Smooth muscle cell (in vitro differentiated cells): Measurements from ENCODE around the gene GGT5. TPM values are rescaled to one million over a fixed set of nuclear protein-coding genes. Genes with fewer than 3 reads are reported as not detected.
"Not testable (repeated sequence)": the region's sequence is repeated elsewhere in the genome, so short reads cannot be mapped to it uniquely, and the experiment has no call there.

Experiments used
- DNase-seq: peaks from one replicate; lab custom pipeline; 2025; ENCODE audit not compliant: unreplicated experiment; lab: John Stamatoyannopoulos, UW
- H2AFZ ChIP-seq: fragments of 200-600 bp; sonication (generic); 2 replicates; pipeline ENCODE4 v1.6.0; 2016; ENCODE audit warnings: antibody characterized with exemption, low read depth, mild to moderate bottlenecking
- H3F3A ChIP-seq: fragments of 200-600 bp; sonication (generic); 2 replicates; pipeline ENCODE4 v1.6.0; 2017; ENCODE audit warnings: antibody characterized with exemption, low read depth
- H3K27ac ChIP-seq: fragments of 200-600 bp; sonication (generic); 2 replicates; pipeline ENCODE4 v1.5.1; 2016; ENCODE audit warnings: low read depth, mild to moderate bottlenecking
- H3K27me3 ChIP-seq: fragments of 200-600 bp; sonication (generic); 2 replicates; pipeline ENCODE4 v1.6.1; 2016; ENCODE audit warnings: low read depth, mild to moderate bottlenecking
- H3K36me3 ChIP-seq: fragments of 200-600 bp; sonication (generic); 2 replicates; pipeline ENCODE4 v1.5.1; 2016; ENCODE audit warnings: low read depth
- H3K4me1 ChIP-seq: fragments of 200-600 bp; sonication (generic); 2 replicates; pipeline ENCODE4 v1.5.1; 2016; ENCODE audit warnings: low read depth
- H3K4me2 ChIP-seq: fragments of 200-600 bp; sonication (generic); 2 replicates; pipeline ENCODE4 v1.6.0; 2016; ENCODE audit warnings: mild to moderate bottlenecking
- H3K4me3 ChIP-seq: fragments of 200-600 bp; sonication (generic); 2 replicates; pipeline ENCODE4 v1.5.1; 2016; ENCODE audit warnings: mild to moderate bottlenecking
- H3K79me2 ChIP-seq: fragments of 200-600 bp; sonication (generic); 2 replicates; pipeline ENCODE4 v1.6.0; 2016; ENCODE audit warnings: low read depth, mild to moderate bottlenecking
- H3K9ac ChIP-seq: fragments of 200-600 bp; sonication (generic); 2 replicates; pipeline ENCODE4 v1.6.0; 2016; ENCODE audit warnings: low read depth
- H3K9me3 ChIP-seq: fragments of 200-600 bp; sonication (generic); replicated peaks from 2 replicates; pipeline ENCODE4 v1.5.1; 2016; ENCODE audit warnings: low read depth
- H4K20me1 ChIP-seq: fragments of 200-600 bp; sonication (generic); 2 replicates; pipeline ENCODE4 v1.6.0; 2016; ENCODE audit warnings: low read depth
- CTCF ChIP-seq: fragments of 200-600 bp; sonication (generic); IDR thresholded peaks from 2 replicates; pipeline ENCODE4 v1.5.1; 2017; ENCODE audit warnings: borderline replicate concordance, mild to moderate bottlenecking, antibody characterized with exemption; ENCODE audit not compliant: insufficient read depth, poor library complexity, severe bottlenecking
- WGBS: methylation state at CpG from one replicate; pipeline ENCODE4 v1.1.7; 2016; ENCODE audit warnings: low lambda C conversion rate; 5-methylcytosine and 5-hydroxymethylcytosine counted together
- polyA plus RNA-seq: library from polyadenylated mRNA; unstranded; fragments of >200 nt; fragmentation: Nextera tagmentation; extraction: Ambion mirVana; gene quantifications from 2 replicates; pipeline ENCODE4 v1.2.1, GENCODE V29; 2016
- total RNA-seq: library from RNA; depleted of rRNA; stranded (reverse); fragments of >200 nt; gene quantifications from 2 replicates; pipeline ENCODE4 v1.2.3, GENCODE V29; 2014

The GGT5 gene
- total and polyA plus RNA-seq, 2 experiments from 2014 or later, result 3.7 to 12.8 TPM

- peaks cover 24% of the 10 kb centered on the region for H3F3A ChIP-seq
- H3K27ac ChIP-seq, result peak overlapping the region; percentile 86
- H3K27me3 ChIP-seq, result no peaks in the 10 kb centered on the region
- no peak overlapping the region for H2AFZ ChIP-seq
- no peak overlapping the region for H3K4me3 ChIP-seq
- no peak for DNase-seq
- peaks cover 4% of the 10 kb centered on the region for H3K4me1 ChIP-seq
- H3K36me3 ChIP-seq, result no peaks in the 10 kb centered on the region
- no peaks in the 10 kb centered on the region for H3K9me3 ChIP-seq
- no peaks in the 10 kb centered on the region for H4K20me1 ChIP-seq
- no peak for TF ChIP-seq CTCF
- H3K4me2 ChIP-seq, result peak overlapping the region; percentile 34
- no peak overlapping the region for H3K9ac ChIP-seq
- no peaks in the 10 kb centered on the region for H3K79me2 ChIP-seq
- WGBS, result 59% methylated on average over 8 of the region's 8 CpGs
Measured at GRCh38 chr22:24207264-24208011, 37.4 kb downstream of the GGT5 start.

GRCh38 chr22:24206460-24207263, 38.2 kb downstream of the GGT5 start:
- H4K20me1 ChIP-seq, H3K36me3 ChIP-seq, H3K4me1 ChIP-seq, H3K9me3 ChIP-seq, H3K4me3 ChIP-seq, H2AFZ ChIP-seq, H3K27me3 ChIP-seq, DNase-seq, H3K79me2 ChIP-seq: not testable (repeated sequence)
- peak overlapping the region; percentile 86 for H3K27ac ChIP-seq
- H3F3A ChIP-seq, result peaks cover 24% of the 10 kb centered on the region
- WGBS, result 47% methylated on average over 15 of the region's 15 CpGs
- peak overlapping the region; percentile 34 for H3K4me2 ChIP-seq
- H3K9ac ChIP-seq, result peak overlapping the region; percentile 26

GRCh38 chr22:24205438-24206195, 39.3 kb downstream of the GGT5 start:
- H3K4me3 ChIP-seq, result no peak overlapping the region
- no peak for TF ChIP-seq CTCF
- H3K9ac ChIP-seq, result no peak overlapping the region
- H3K79me2 ChIP-seq, result no peaks in the 10 kb centered on the region
- peaks cover 4% of the 10 kb centered on the region for H3K4me1 ChIP-seq
- peak overlapping the region; percentile 34 for H3K4me2 ChIP-seq
- no peaks in the 10 kb centered on the region for H3K36me3 ChIP-seq
- no peaks in the 10 kb centered on the region for H3K9me3 ChIP-seq
- 83% methylated on average over 8 of the region's 8 CpGs for WGBS
- H3F3A ChIP-seq, result peaks cover 24% of the 10 kb centered on the region
- H2AFZ ChIP-seq, result no peak overlapping the region
- DNase-seq, result no peak
- peak overlapping the region; percentile 86 for H3K27ac ChIP-seq
- no peaks in the 10 kb centered on the region for H4K20me1 ChIP-seq
- H3K27me3 ChIP-seq, result no peaks in the 10 kb centered on the region

GRCh38 chr22:24203856-24204255, 41.0 kb downstream of the GGT5 start:
- H3K9ac ChIP-seq, H2AFZ ChIP-seq, H3K79me2 ChIP-seq, H3K4me3 ChIP-seq, DNase-seq, H3K27ac ChIP-seq, H3K4me1 ChIP-seq, H3K27me3 ChIP-seq, H3K9me3 ChIP-seq, H3K36me3 ChIP-seq, H4K20me1 ChIP-seq, H3K4me2 ChIP-seq: not testable (repeated sequence)
- H3F3A ChIP-seq, result peaks cover 24% of the 10 kb centered on the region
- WGBS, result 57% methylated on average over 5 of the region's 5 CpGs
